Naive thymus-derived CD4-positive, alpha-beta T cell (primary cell): Measurements from ENCODE around the gene TBC1D1. TPM values are rescaled to one million over a fixed set of nuclear protein-coding genes. Genes with fewer than 3 reads are reported as not detected.

Experiments
- ATAC-seq: fragments of 150-1000 bp; cut with Tn5 transposase; 2 replicates; pipeline ENCODE4 v1.10.0; 2021; ENCODE audit warnings: mild to moderate bottlenecking, moderate library complexity
- CTCF ChIA-PET: fragments of 350-600 bp; sonication (Branson Sonifier 250); formaldehyde crosslinking; loops from one replicate; lab custom pipeline; 2021; ENCODE audit warnings: antibody characterized with exemption; lab: Charles Lee
- POLR2A ChIA-PET: fragments of 350-600 bp; sonication (Branson Sonifier 250); formaldehyde crosslinking; loops from one replicate; lab custom pipeline; 2021; ENCODE audit warnings: antibody characterized with exemption, inconsistent platforms; lab: Charles Lee
- DNase-seq, 9 donors: peaks; one replicate each; pipeline versions ENCODE4 v3.0.0 to v3.0.0-alpha.2; 2020 to 2022; ENCODE audit warnings: mixed read lengths in 1 of 9
- H3K27ac ChIP-seq: one replicate; pipeline ENCODE4 v1.7.0; 2013; ENCODE audit warnings: mild to moderate bottlenecking, low read depth, low read length, moderate library complexity
- H3K27me3 ChIP-seq, 2 donors: one replicate each; pipeline ENCODE4 v1.7.0; 2013; ENCODE audit warnings: low read length in 2 of 2, mild to moderate bottlenecking in 2 of 2, moderate library complexity in 2 of 2; ENCODE audit not compliant: control insufficient read depth in 2 of 2, insufficient read depth in 2 of 2
- H3K36me3 ChIP-seq, 3 experiments: 1 replicate in 2 of 3; 2 replicates in 1 of 3; pipeline ENCODE4 v1.7.0; 2013; ENCODE audit warnings: low read length in 3 of 3, mild to moderate bottlenecking in 3 of 3, moderate library complexity in 1 of 3; ENCODE audit not compliant: insufficient read depth in 3 of 3, control insufficient read depth in 2 of 3
- H3K4me1 ChIP-seq, 2 donors: one replicate each; pipeline ENCODE4 v1.7.0; 2013; ENCODE audit warnings: low read length in 2 of 2, mild to moderate bottlenecking in 2 of 2, moderate library complexity in 1 of 2; ENCODE audit not compliant: control insufficient read depth in 2 of 2, insufficient read depth in 2 of 2
- H3K4me3 ChIP-seq: 2 replicates; pipeline ENCODE4 v1.7.0; 2013; ENCODE audit warnings: mild to moderate bottlenecking, low read length
- H3K9me3 ChIP-seq, 3 experiments: 1 replicate in 2 of 3; 2 replicates in 1 of 3; pipeline ENCODE4 v1.7.0; 2013; ENCODE audit warnings: low read length in 3 of 3; ENCODE audit not compliant: control insufficient read depth in 2 of 3
- H3K27ac Mint-ChIP-seq, 9 donors: one replicate each; pipeline ENCODE4 v1.8.0; 2020 to 2022; ENCODE audit warnings: mixed read lengths in 9 of 9, mild to moderate bottlenecking in 8 of 9, moderate library complexity in 5 of 9, inconsistent platforms in 2 of 9
- H3K27me3 Mint-ChIP-seq, 5 donors: one replicate each; pipeline ENCODE4 v1.8.0; 2021 to 2022; ENCODE audit warnings: mixed read lengths in 5 of 5, mild to moderate bottlenecking in 1 of 5
- H3K36me3 Mint-ChIP-seq, 5 donors: one replicate each; pipeline ENCODE4 v1.8.0; 2020 to 2022; ENCODE audit warnings: mixed read lengths in 5 of 5, mild to moderate bottlenecking in 3 of 5, inconsistent platforms in 1 of 5
- H3K4me1 Mint-ChIP-seq, 7 donors: one replicate each; pipeline ENCODE4 v1.8.0; 2020 to 2022; ENCODE audit warnings: mixed read lengths in 7 of 7, mild to moderate bottlenecking in 3 of 7, inconsistent platforms in 1 of 7
- H3K4me3 Mint-ChIP-seq, 10 donors: one replicate each; pipeline ENCODE4 v1.8.0; 2020 to 2022; ENCODE audit warnings: mild to moderate bottlenecking in 10 of 10, mixed read lengths in 10 of 10, moderate library complexity in 6 of 10, inconsistent platforms in 2 of 10
- H3K9me3 Mint-ChIP-seq, 11 donors: one replicate each; pipeline ENCODE4 v1.8.0; 2020 to 2022; ENCODE audit warnings: mixed read lengths in 11 of 11, mild to moderate bottlenecking in 4 of 11, inconsistent platforms in 1 of 11, moderate library complexity in 1 of 11
- intact Hi-C, 2 donors: fragments of 100-400 bp; cut with micrococcal nuclease; formaldehyde crosslinking; loops; one replicate each; pipeline ENCODE4 v1.15.1; 2023
- polyA plus RNA-seq, 2 donors: library from polyadenylated mRNA; unstranded; fragments of 300-500 nt; fragmentation: Illumina TruSeq; gene quantifications; one replicate each; pipeline ENCODE4 v1.2.3, GENCODE V29; 2021
- total RNA-seq, 6 experiments: library from RNA in 5 of 6; stranded (reverse) in 5 of 6; gene quantifications; 1 replicate in 5 of 6; 2 replicates in 1 of 6; pipeline ENCODE4 v1.2.3 and lab custom pipeline; 2021 to 2026

Gene TBC1D1
- total and polyA plus RNA-seq, 7 experiments from 2014 or later, result 19.4 to 66.8 (median 46.9) TPM

DNA sequence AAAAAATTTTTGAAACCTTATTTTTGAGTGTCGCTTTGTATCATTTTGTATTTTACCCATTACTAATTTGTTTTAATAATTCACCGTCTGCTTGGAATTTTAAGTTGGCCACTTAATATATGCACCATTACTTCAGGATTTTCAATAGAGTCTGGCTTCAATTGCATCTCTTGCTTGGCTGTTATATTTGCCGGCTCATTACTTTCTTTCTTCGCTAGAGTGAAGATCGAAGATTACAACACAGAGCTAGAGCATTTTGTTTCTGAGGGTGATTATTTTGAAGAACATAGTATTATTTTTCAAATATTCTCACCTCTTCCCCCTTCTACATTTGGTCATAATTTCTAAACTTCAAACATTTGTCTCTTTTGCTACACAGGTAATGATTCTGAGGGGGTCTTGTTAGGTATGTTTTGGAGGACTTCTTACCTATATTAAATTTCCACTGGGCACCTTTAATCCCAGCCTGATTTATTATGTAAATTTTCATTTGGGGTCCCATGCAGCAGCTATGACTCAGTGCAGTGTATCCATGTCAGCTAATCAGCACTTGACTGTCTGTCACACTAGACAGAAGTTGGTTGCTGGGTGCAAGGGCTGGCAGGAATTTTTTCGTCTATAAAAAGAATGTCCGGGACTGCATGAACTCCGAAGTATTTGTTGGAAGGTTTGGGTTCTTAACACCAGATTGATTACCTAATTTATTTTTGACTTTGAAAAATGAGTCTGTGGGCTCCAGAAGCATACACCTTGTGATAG lies 18.6 kb downstream of the TBC1D1 start:
- ATAC-seq, result no peak
- Mint-ChIP-seq H3K36me3 (peaks cover 10 to 39% (median 14%) of the 10 kb centered on the region in 5 donors), H3K9me3 (no peaks in the 10 kb centered on the region), H3K27ac (no peak overlapping the region), H3K4me1 (peaks cover 6 to 72% (median 47%) of the 10 kb centered on the region in 7 donors), H3K27me3 (no peaks in the 10 kb centered on the region), H3K4me3 (no peak overlapping the region)
- H3K27ac ChIP-seq, result no peak overlapping the region
- no peak for DNase-seq
- no peaks in the 10 kb centered on the region for H3K9me3 ChIP-seq
- H3K4me3 ChIP-seq, result no peak overlapping the region
- ChIA-PET POLR2A (interaction anchor here (0.5 kb wide), 1 partner anchor 1136 kb away, joined by 3 read pairs; no protein-coding TSS in a partner anchor), CTCF (no interaction called here)
- no peaks in the 10 kb centered on the region for H3K4me1 ChIP-seq
- H3K36me3 ChIP-seq, result peaks cover 0 to 5% (median 0%) of the 10 kb centered on the region in 3 experiments
- H3K27me3 ChIP-seq, result no peaks in the 10 kb centered on the region
- intact Hi-C loops, result no loop called here

GRCh38 chr4:37910091-37910486 lies 19.2 kb downstream of the TBC1D1 start:
- Histone ChIP-seq H3K27me3 (no peaks in the 10 kb centered on the region), H3K4me1 (no peaks in the 10 kb centered on the region), H3K36me3 (peaks cover 0 to 11% (median 0%) of the 10 kb centered on the region in 3 experiments), H3K9me3 (no peaks in the 10 kb centered on the region), H3K27ac (no peak overlapping the region), H3K4me3 (no peak overlapping the region)
- POLR2A ChIA-PET, result no interaction called here
- no peak for ATAC-seq
- CTCF ChIA-PET, result no interaction called here
- no peaks in the 10 kb centered on the region for H3K27me3 Mint-ChIP-seq
- H3K4me3 Mint-ChIP-seq, result no peak overlapping the region
- intact Hi-C loops, result no loop called here
- no peak for DNase-seq
- peaks cover 10 to 39% (median 14%) of the 10 kb centered on the region in 5 donors for H3K36me3 Mint-ChIP-seq
- H3K9me3 Mint-ChIP-seq, result no peaks in the 10 kb centered on the region
- peaks cover 6 to 67% (median 43%) of the 10 kb centered on the region in 7 donors for H3K4me1 Mint-ChIP-seq
- H3K27ac Mint-ChIP-seq, result no peak overlapping the region

- Mint-ChIP-seq H3K27me3 (no peaks in the 10 kb centered on the region), H3K27ac (no peak overlapping the region), H3K9me3 (no peaks in the 10 kb centered on the region), H3K4me3 (no peak overlapping the region), H3K36me3 (peaks cover 0 to 24% (median 10%) of the 10 kb centered on the region in 5 donors), H3K4me1 (peaks cover 4 to 36% (median 24%) of the 10 kb centered on the region in 7 donors)
- Histone ChIP-seq H3K4me1 (no peaks in the 10 kb centered on the region), H3K27ac (no peak overlapping the region), H3K36me3 (peaks cover 0 to 11% (median 0%) of the 10 kb centered on the region in 3 experiments), H3K27me3 (no peaks in the 10 kb centered on the region), H3K9me3 (no peaks in the 10 kb centered on the region), H3K4me3 (no peak overlapping the region)
- intact Hi-C loops, result no loop called here
- no peak for DNase-seq
- POLR2A ChIA-PET, result no interaction called here
- CTCF ChIA-PET, result no interaction called here
- no peak for ATAC-seq
These were observed 23.7 kb downstream of the TBC1D1 start for GRCh38 chr4:37914539-37914938.

DNA sequence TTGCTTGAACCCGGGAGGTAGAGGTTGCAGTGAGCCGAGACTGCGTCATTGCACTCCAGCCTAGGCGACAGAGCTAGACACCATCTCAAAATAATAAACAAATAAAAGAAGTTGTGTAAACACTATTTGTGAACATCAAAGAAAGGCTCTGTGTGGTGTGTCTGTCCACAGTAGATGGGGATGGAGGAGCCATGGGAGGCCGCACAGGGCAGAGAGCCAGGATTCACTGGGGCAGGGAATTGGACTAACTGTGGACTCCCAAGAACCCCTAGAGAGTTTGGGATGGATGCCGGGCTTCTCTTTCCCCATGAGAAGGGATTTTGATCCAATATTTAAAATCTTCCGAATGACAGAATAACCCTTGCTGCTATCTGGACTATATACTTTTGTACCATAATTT lies 26.5 kb downstream of the TBC1D1 start:
- H3K27me3 Mint-ChIP-seq, result no peaks in the 10 kb centered on the region
- intact Hi-C loops, result no loop called here
- H3K36me3 Mint-ChIP-seq, result peaks cover 8 to 28% (median 13%) of the 10 kb centered on the region in 5 donors
- no peak overlapping the region for H3K27ac Mint-ChIP-seq
- Histone ChIP-seq H3K9me3 (no peaks in the 10 kb centered on the region), H3K27ac (no peak overlapping the region), H3K27me3 (no peaks in the 10 kb centered on the region), H3K36me3 (peaks cover 0 to 16% (median 0%) of the 10 kb centered on the region in 3 experiments), H3K4me1 (no peaks in the 10 kb centered on the region), H3K4me3 (no peak overlapping the region)
- DNase-seq, result no peak
- no peak overlapping the region for H3K4me3 Mint-ChIP-seq
- ChIA-PET POLR2A (no interaction called here), CTCF (interaction anchor here (0.6 kb wide), 1 partner anchor 813 kb away, joined by 3 read pairs; no protein-coding TSS in a partner anchor)
- peaks cover 0 to 1% (median 0%) of the 10 kb centered on the region in 11 donors for H3K9me3 Mint-ChIP-seq
- peaks cover 4 to 35% (median 27%) of the 10 kb centered on the region in 7 donors for H3K4me1 Mint-ChIP-seq
- ATAC-seq, result no peak

DNA sequence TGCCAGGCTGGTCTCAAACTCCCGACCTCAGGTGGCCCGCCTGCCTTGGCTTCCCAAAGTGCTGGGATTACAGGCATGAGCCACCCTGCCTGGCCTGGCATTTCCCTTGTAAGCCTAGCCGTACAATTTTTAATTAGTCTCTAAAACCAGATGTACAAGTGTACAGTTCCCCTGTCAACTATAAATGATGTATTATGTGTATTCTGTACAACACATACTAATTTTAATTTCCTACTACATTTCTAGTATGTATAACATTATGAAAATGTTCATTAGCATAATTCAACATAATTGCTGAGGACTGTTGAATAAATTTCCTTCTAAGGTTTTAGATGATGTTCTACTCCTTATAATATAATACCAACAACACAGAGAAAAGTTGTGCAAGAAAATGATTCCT lies 27.8 kb downstream of the TBC1D1 start:
- intact Hi-C loops, result no loop called here
- H3K9me3 ChIP-seq, result no peaks in the 10 kb centered on the region
- H3K4me1 Mint-ChIP-seq, result peaks cover 4 to 34% (median 24%) of the 10 kb centered on the region in 7 donors
- no peak for DNase-seq
- H3K27me3 Mint-ChIP-seq, result no peaks in the 10 kb centered on the region
- peak overlapping the region in 1 of 9 donors; percentile 27 for H3K27ac Mint-ChIP-seq
- peaks cover 0 to 16% (median 0%) of the 10 kb centered on the region in 3 experiments for H3K36me3 ChIP-seq
- CTCF ChIA-PET, result no interaction called here
- no peak for ATAC-seq
- POLR2A ChIA-PET, result interaction anchor here (0.7 kb wide), 1 partner anchor 126 kb away, joined by 3 read pairs; no protein-coding TSS in a partner anchor
- no peak overlapping the region for H3K4me3 ChIP-seq
- H3K4me3 Mint-ChIP-seq, result no peak overlapping the region
- peaks cover 9 to 32% (median 17%) of the 10 kb centered on the region in 5 donors for H3K36me3 Mint-ChIP-seq
- H3K9me3 Mint-ChIP-seq, result peaks cover 0 to 7% (median 0%) of the 10 kb centered on the region in 11 donors
- no peak overlapping the region for H3K27ac ChIP-seq
- no peaks in the 10 kb centered on the region for H3K4me1 ChIP-seq
- H3K27me3 ChIP-seq, result no peaks in the 10 kb centered on the region

DNA sequence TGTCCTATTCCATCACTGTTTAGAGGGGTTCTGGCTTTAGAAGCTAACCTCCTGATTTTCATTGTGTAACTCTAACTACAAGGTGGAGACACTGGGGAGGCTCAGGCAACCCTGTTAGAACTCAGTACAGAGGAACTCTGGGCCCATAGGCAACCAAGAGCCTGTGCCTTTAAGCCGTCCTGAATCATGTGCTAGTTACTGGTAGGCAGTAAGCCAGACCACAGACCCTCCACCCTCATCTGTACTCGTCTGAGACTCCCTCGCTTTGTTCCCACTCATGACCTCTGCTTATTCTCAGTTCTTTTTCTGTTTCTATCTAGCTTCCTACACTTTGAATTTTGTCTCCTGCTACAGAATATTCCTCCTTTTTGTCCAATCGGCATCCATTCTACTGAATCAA lies 31.4 kb downstream of the TBC1D1 start:
- Mint-ChIP-seq H3K36me3 (peaks cover 5 to 38% (median 25%) of the 10 kb centered on the region in 5 donors), H3K27ac (peak overlapping the region in 3 of 9 donors; percentile 1 to 33 (median 6)), H3K27me3 (no peaks in the 10 kb centered on the region), H3K4me3 (peak overlapping the region in 1 of 10 donors; percentile 8), H3K4me1 (peaks cover 4 to 49% (median 36%) of the 10 kb centered on the region in 7 donors), H3K9me3 (peaks cover 0 to 7% (median 0%) of the 10 kb centered on the region in 11 donors)
- peak; percentile 26 for ATAC-seq
- DNase-seq, result no peak
- Histone ChIP-seq H3K4me3 (no peak overlapping the region), H3K36me3 (peaks cover 0 to 11% (median 0%) of the 10 kb centered on the region in 3 experiments), H3K27me3 (no peaks in the 10 kb centered on the region), H3K9me3 (no peaks in the 10 kb centered on the region), H3K27ac (no peak overlapping the region), H3K4me1 (no peaks in the 10 kb centered on the region)
- intact Hi-C loops, result no loop called here
- ChIA-PET CTCF (no interaction called here), POLR2A (interaction anchor here (0.6 to 0.7 kb wide), 2 partner anchors 428 to 889 kb away, joined by 5 read pairs; no protein-coding TSS in a partner anchor)
